Measurements from ENCODE around the gene ANKRD62.
"Not testable (repeated sequence)": the region's sequence is repeated elsewhere in the genome, so short reads cannot be mapped to it uniquely, and the experiment has no call there.

ANKRD62 gene

DNA sequence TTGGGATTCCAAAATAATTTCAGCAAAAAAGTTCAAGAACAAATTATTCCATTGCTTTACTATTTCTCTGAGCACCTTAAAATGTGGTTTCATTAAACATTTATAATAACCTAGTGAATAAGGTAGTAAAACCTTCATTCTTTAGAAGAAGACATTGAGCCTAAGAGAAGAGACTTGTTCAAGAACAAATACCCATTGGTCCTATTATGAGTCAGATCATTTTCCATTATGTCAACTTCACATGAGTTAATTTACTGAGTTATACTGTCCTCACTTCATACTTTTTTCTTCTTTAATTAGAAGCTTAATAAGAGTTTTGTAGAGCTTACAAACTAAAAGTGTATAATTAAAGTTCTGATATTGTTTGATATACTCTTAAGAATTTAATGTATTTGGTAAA, 5.5 kb downstream of the ANKRD62 start:
- DNase-seq = no peak

DNA sequence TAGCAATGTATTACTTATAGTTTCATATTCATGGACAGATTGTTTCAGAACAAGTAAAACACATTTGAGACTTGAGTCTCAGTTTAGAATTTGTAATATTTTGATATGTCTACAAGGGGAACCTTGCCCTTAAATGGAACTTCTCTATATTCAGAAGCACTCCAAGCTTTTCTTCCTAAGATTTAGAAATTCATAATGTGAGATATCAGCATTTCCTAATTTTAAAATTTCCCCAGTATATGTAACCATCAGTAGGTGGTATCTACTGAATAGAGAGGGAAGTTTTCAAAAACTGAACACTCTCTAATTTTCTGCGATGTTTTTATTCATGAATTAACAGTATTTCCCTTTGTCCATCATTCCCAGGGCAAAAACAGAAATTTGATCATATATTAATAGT, 7.6 kb downstream of the ANKRD62 start:
- no peak for DNase-seq

DNA sequence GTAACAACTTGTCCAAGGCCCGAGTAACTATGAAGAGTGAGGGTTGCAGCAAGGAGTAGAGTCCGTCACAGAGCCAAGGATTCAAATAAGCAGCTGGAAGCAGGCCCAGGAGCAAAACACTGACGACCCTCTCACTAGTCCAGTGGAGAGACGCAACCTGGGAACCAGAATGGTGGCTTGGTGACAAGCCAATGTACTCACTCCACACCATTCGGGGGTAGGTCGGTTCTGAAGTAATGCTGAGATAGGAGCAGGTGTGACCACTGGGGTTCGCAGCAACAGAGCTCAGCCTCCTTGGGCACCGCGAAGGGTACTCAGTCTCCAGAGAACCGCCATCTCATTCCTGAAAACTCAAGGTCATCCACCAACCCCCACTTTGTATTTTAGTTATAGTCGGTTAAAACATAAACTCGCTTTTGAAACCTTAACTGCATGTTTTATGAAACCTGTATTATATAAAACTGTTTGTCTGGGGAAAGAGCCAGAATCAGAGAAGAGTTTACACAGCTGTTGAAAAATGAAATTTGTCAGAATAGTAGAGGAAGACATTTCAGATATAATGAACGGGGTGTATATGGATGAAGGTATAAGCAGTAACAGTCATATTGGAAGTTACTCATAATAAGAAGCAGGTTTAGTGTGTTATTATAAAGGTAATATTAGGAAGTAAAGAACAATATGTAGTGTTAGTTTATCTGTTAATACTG, 8.6 kb downstream of the ANKRD62 start:
- no peak for DNase-seq

DNA sequence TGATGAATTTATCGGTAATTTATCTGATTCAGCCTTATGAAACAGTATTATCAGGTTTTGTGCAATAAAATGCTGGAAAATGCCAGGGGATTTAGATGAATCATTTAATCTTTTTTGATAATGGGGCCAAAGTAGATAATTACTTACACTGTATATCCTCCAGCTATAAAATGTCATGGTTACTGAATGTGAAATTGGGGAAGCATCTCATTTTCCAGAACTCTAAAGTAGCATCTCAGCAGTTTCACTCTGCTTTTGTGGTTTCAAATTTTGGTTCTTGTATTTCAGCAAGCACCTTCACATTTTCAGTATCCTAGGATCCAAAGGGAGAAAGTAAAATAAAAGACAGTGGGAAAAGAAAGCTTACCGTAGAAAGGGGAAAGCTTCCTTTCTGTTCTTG, 12.8 kb downstream of the ANKRD62 start:
- no peak for DNase-seq

DNA sequence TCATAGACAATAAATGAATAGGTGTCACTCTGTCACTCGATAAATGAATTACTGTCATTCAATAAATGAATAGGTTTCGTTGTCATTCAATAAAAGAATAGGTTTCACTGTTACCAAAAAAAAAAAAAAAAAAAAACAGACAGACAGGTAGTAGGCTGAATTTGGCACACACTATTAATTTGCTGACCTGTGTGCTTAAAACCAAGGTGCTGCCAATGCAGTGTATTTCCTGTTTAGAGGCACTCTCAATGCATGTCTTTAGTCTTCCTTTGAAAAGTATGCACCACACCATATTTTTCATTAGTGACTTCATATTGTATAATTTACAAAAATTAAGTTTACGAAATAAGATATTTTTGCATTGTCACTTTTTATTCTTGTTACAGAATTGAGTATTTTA, 16.2 kb downstream of the ANKRD62 start:
- no peak for DNase-seq

DNA sequence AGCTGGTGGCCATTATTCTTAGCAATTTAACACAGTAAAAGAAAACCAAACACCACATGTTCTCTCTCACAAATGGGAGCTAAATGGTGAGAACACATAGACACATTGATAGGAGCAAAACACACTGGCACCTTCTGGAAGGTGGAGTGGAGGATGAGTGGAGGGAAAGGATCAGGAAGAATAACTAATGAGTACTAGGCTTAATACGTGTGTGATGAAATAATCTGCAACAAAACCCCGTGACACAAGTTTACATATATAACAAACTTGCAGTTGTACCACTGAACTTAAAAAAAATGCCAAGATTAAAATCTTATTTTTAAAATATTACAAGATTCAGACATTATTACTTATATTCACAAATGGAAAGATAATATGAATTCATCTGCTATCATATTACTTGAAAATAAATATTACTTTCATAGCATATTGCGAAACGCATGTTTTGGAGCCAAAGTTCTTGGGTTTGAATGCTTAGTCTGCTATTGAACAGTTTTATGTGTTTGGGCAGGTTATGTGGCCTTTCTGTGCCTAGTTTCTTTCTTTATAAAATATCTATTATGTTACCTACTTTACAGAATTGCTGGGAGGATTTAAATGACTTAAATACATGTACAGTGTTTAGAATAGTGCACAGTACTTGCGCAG, 20.5 kb downstream of the ANKRD62 start:
- DNase-seq = no peak

DNA sequence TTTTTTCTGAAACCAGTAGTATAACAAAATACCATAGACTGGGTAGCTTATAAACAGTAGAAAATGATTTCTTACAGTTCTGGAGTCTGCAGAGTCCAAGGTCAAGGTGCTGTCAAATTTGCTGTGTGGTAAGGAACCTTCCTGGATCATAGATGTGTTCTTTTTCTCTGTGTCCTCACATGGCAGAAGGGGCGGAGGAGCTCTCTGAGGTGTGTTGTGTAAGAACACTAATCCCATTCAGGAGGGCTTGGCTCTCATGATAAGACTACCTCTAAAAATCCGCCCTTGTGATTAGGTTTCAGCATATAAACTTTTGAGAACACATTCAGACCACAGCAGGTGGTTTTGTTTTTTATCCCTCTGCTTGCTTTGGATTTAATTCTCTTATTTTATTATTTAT, 25.7 kb downstream of the ANKRD62 start:
- DNase-seq = no peak

DNA sequence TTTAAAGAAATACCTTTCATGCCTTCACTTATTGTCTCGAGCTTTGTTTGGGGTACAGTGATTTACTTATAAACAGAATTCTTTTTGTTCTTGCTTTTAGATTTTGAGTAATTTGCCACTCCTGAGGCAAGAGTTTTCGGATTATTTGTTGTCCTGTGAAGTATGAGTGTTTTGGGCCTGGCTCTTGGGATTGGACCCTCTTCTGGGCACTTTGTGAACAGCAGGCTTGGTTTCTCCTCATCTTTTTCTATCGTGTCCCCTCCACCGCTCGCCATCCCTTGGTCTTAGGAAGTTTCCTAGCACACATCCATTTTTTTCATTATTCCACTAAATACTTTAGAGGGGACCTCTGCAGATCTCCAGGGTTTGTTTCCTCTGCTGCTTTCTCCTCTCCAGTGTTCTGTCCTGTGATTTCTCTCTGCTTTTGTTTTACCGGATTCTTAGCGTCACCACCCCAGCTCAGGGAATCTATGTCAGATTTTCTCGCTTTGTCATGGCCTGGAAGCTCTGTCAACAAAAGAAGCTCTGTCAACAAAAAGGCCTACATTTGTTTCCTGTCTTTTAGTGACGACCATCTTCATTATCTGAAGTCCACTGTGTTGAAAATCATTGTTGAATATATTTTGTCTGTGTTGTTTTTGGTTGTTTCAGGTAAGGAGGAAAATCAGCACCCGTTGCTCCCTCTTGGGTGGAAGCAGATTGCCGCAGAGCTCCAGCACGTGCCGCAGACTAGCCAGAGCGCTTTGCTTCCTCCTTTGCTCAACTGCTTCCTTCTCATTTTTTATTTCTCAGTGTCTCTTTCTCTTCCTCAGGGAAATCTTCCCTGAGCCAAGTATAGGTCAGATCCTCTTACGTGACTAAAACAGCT, 27.8 kb downstream of the ANKRD62 start:
- no peak for DNase-seq

DNA sequence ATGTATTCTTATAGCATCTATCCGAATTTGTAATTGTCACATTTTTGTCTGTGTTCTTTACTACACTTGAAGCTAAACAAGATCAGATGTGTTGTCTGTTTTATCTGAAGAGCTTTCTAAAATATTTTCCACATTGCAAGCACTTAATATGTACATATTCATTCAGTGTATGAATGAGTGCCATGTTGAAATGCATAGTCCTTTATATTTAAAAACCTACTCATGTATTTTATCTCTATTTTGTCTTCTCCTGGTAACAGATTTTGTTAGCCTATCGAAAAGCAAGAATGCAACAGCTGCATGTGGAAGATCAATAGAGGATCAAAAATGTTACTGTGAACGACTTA, 28.4 kb downstream of the ANKRD62 start:
- not testable (repeated sequence) for DNase-seq

DNA sequence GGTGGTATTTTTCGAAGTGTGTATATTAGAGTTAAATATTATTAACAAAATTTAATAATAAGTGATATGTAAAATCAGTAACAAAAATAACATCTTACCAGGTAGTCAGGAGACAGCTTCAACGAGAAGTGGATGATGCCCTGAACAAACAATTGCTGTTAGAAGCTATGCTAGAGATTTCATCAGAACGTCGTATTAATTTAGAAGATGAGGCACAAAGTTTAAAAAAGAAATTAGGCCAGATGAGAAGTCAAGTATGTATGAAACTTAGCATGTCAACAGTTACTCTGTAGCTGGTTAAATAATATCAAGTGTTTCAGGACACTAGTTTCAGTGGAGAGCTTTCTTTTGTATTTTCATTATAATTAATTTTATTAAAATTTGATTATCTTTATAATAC, 34.0 kb downstream of the ANKRD62 start:
- DNase-seq = not testable (repeated sequence)

DNA sequence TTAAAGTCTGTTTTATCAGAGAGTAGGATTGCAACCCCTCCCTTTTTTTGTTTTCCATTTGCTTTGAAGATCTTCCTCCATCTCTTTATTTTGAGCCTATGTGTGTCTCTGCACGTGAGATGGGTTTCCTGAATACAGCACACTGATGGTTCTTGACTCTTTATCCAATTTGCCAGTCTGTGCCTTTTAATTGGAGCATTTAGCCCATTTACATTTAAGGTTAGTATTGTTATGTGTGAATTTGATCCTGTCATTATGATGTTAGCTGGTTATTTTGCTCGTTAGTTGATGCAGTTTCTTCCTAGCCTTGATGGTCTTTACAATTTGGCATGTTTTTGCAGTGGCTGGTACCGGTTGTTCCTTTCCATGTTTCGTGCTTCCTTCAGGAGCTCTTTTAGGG, 45.2 kb downstream of the ANKRD62 start:
- DNase-seq = not testable (repeated sequence)

DNA sequence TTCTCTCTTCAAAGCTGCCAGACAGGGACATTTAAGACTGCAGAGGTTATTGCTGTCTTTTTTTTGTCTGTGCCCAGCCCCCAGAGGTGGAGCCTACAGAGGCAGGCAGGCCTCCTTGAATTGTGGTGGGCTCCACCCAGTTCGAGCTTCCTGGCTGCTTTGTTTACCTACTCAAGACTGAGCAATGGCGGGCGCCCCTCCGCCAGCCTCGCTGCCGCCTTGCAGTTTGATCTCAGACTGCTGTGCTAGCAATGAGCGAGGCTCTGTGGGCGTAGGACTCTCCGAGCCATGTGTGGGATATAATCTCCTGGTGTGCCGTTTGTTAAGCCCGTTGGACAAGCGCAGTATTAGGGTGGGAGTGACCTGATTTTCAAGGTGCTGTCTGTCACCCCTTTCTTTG, 47.2 kb downstream of the ANKRD62 start:
- DNase-seq = not testable (repeated sequence)

DNA sequence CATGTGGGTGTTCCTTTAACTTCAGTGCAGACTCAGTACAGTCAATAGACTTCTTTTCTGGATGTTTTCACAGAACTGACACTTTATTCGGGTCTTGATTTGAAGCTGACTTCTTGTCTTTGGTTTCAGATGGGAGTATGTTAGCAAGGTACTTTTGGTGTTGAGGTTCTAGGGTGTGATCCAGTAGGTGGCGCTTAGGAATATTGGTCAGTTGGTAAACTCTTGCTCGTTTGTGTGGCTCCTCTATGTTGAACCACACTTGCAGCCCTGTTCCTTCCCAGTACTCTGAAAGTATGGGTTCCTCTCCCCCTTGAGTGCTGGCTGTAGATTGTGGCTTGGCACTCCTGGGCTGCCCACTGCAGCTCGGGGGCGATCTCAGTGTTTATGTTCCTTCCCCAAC, 48.1 kb downstream of the ANKRD62 start:
- DNase-seq = not testable (repeated sequence)

DNA sequence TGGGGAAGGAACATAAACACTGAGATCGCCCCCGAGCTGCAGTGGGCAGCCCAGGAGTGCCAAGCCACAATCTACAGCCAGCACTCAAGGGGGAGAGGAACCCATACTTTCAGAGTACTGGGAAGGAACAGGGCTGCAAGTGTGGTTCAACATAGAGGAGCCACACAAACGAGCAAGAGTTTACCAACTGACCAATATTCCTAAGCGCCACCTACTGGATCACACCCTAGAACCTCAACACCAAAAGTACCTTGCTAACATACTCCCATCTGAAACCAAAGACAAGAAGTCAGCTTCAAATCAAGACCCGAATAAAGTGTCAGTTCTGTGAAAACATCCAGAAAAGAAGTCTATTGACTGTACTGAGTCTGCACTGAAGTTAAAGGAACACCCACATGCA, 55.8 kb downstream of the ANKRD62 start:
- not testable (repeated sequence) for DNase-seq

DNA sequence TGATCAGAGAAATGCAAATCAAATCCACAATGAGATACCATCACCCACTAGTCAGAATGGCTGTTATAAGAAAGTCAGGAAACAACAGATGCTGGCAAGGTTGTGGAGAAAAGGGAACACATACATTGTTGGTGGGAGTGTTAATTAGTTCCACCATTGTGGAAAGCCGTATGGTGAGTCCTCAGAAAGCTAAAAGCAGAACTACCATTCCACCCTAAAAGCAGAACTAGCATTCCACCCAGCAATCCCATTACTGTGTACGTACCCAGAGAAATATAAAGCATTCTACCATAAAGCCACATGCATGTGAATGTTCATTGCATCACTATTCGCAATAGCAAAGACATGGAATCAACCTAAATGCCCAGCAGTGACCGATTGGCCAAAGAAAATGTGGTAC, 60.7 kb downstream of the ANKRD62 start:
- DNase-seq = no peak

DNA sequence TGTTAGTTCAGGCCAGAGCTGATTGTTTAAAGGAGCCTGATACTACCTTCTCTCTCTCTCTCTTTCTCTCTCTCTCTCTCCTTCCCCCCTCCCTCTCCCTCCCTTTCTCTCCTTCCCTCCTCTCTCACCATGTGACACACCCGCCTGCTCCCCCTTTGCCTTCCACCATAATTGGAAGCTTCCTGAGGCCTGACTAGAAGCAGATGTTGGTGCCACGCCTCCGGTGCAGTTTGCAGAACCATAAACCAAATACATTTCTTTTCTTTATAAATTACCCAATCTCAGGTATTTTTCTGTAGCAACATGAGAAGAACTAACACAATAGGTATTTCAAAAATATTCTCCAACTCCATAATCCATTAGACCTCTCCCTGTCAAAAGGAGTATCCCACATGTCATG, 62.4 kb downstream of the ANKRD62 start:
- DNase-seq = no peak

DNA sequence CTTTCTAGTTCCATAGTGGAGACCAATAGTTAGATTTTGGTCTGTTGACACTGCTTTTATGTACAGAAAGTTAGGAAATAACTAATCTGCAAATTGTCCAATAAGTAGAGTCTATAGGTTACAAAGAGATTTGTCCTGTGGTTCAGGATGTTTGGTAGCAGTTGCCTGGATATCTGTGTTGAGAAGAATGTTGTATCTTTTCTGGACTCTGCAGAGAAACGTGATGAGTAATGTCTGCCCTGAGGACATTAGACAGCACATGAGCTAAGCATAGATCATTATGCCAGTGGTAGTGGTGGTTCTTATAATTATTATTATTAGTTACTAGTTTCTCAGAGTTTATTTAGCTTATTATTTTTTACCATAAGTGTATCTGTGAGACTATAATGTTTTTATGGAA, 65.8 kb downstream of the ANKRD62 start:
- no peak for DNase-seq

DNA sequence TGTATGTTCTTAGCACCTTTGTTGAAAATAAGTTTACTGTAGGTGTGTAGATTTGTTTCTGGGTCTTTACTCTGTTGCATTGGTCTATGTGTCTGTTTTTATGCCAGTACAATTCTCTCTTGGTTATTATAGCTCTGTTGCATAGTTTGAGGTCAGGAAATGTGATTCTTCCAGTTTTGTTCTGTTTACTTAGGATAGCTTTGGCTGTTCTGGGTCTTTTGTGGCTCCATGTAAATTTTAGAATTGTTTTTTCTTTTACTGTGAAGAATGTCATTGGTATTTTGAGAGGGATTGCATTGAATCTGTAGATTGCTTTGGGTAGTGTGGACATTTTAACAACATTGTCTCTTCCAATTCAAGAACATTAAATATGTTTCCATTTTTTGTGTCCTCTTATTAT, 69.1 kb downstream of the ANKRD62 start:
- no peak for DNase-seq

DNA sequence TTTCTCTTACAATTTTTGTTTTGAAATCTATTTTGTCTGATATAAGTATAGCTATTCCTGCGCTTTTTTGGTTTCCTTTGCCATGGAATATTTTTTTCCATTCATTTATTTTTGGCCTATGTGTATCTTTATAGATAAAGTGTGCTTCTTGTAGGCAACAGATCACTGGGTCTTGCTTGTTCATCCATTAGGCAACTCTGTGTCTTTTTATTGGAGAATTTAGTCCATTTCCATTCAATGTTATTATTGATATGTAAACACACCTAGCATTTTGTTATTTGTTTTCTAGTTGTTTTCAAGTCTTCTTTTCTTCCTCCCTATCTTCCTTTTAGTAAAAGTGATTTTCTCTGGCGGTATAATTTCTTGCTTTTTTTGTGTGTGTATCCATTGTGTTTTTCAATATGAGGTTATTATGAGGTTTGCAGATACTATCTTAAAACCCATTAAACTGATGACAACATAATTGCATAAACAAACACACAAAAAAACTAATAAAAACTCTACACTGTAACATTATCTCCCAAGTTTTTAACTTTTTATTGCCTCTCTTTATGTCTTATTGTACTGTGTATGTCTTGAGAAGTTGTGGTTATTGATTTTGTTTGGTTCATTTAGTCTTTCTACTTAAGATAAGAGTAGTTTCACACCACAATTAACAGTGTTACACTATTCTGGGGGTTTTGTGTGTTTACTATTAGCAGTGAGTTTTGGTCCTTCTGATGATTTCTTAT, 71.6 kb downstream of the ANKRD62 start:
- no peak for DNase-seq

Data from KG1 (cell line).